ENCODE measurements around the gene RSU1.
A peak's percentile ranks its signal among the peaks of the same experiment; 100 is the strongest.

RSU1 gene

DNA sequence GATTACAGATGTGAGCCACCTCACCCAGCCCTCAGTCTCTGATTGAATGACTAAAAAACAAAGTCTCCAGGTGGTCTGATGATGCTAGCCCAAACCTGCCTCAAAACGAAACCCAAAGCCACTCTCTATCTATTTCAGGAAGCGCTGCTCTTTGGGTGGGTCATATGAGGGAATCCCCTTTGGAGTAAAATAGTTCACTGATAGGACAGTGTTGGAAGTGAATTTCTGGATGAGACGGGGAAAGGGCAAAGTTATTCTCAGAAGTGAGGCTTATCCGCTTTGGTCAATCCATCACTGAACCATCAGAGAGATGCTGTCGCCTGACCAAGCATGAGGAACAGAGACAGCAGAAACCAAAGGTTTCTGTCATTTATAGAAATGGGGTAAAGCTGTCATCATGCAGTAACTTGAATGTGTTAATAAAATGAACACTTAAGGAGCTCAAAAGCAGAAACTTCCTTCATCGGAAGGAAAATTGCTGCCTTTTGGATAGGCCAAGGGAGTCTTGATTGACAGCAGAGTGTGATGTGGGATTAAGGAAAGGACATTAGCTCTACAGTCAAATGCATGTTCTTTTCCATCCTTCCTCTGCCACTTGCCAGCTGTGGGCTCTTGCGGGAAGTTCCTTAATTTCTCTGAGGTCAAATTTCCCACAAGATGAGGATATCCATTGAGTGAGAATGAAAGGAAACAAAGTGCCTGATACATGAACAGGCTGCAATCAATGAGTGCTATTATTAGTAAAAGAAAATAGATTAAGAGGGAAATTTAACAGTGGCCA is 230.7 kb downstream of the RSU1 start:
- Mint-ChIP-seq H3K4me1 (peaks cover 5% of the 10 kb centered on the region), H3K27me3 (peaks cover 7% of the 10 kb centered on the region), H3K4me3 (no peak overlapping the region), H3K27ac (ENCODE audit: low read depth) (no peak overlapping the region), H3K36me3 (ENCODE audit: insufficient read depth) (peaks cover 2% of the 10 kb centered on the region), H3K9me3 (no peaks in the 10 kb centered on the region)
- ATAC-seq (replicated peaks; ENCODE audit: extremely low read depth, poor library complexity, severe bottlenecking), result no peak
- no peak for DNase-seq (ENCODE audit: low spot score in 2 of 2)

- peaks cover 21% of the 10 kb centered on the region for H3K27me3 Mint-ChIP-seq
- ATAC-seq (replicated peaks; ENCODE audit: extremely low read depth, poor library complexity, severe bottlenecking) (no peak), DNase-seq (ENCODE audit: low spot score in 2 of 2) (no peak)
- peaks cover 5% of the 10 kb centered on the region for H3K4me1 Mint-ChIP-seq
- H3K27ac Mint-ChIP-seq (ENCODE audit: low read depth), result no peak overlapping the region
- no peaks in the 10 kb centered on the region for H3K36me3 Mint-ChIP-seq (ENCODE audit: insufficient read depth)
- H3K9me3 Mint-ChIP-seq, result no peaks in the 10 kb centered on the region
- no peak overlapping the region for H3K4me3 Mint-ChIP-seq
These were observed 232.1 kb downstream of the RSU1 start for GRCh38 chr10:16585103-16585502.

GRCh38 chr10:16583382-16583781 is 233.8 kb downstream of the RSU1 start:
- ATAC-seq (replicated peaks; ENCODE audit: extremely low read depth, poor library complexity, severe bottlenecking) (no peak), DNase-seq (ENCODE audit: low spot score in 2 of 2) (no peak)
- Mint-ChIP-seq H3K27ac (ENCODE audit: low read depth) (no peak overlapping the region), H3K27me3 (peaks cover 38% of the 10 kb centered on the region), H3K9me3 (no peaks in the 10 kb centered on the region), H3K4me3 (no peak overlapping the region), H3K4me1 (peaks cover 5% of the 10 kb centered on the region), H3K36me3 (ENCODE audit: insufficient read depth) (no peaks in the 10 kb centered on the region)

DNA sequence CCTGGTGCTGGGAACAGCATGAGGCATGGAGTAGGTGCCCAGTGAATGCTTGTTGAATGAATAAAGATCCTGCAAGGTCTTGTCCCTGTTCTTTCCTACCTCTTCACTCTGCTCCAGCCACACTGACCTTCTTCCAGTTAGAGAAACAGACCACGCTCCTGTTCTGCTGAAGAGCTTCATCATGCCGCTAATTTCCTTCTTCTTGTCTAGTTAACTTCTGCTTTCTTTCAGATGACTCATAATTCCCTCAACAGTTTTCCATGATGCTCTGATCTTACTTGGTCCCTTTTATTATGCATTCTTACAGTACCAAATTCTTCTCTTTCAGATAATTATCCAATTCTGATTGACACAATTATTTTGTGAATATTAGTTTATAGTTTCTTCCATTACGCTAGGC is 236.0 kb downstream of the RSU1 start:
- no peak overlapping the region for H3K4me3 Mint-ChIP-seq
- DNase-seq (ENCODE audit: low spot score in 2 of 2), result no peak
- ATAC-seq (replicated peaks; ENCODE audit: extremely low read depth, poor library complexity, severe bottlenecking), result no peak
- no peak overlapping the region for H3K27ac Mint-ChIP-seq (ENCODE audit: low read depth)
- no peaks in the 10 kb centered on the region for H3K9me3 Mint-ChIP-seq
- H3K27me3 Mint-ChIP-seq, result peaks cover 38% of the 10 kb centered on the region
- peaks cover 3% of the 10 kb centered on the region for H3K4me1 Mint-ChIP-seq
- H3K36me3 Mint-ChIP-seq (ENCODE audit: insufficient read depth), result no peaks in the 10 kb centered on the region

DNA sequence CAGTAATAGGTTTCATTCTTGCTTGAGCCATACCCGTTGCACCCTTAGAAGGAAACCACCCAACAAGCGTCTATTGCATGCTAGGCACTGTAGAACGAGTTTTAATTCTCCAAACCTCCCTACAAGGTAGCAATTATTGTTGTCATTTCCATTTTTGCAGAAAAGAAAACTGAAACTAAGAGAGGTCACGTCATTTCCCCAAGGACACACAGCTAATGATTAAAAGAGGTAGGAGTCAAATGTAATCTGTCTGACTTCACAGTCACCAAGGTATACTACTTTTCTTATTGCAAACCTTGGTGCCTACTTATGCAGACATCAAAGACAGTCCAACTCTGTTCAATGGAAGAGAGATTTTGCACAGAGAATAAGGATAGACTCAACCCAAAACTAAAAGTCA is 246.5 kb downstream of the RSU1 start:
- Mint-ChIP-seq H3K36me3 (ENCODE audit: insufficient read depth) (no peaks in the 10 kb centered on the region), H3K4me1 (peaks cover 7% of the 10 kb centered on the region), H3K9me3 (no peaks in the 10 kb centered on the region), H3K27me3 (peaks cover 37% of the 10 kb centered on the region), H3K4me3 (peak overlapping the region; percentile 12), H3K27ac (ENCODE audit: low read depth) (no peak overlapping the region)
- DNase-seq (ENCODE audit: low spot score in 2 of 2), result no peak
- ATAC-seq (replicated peaks; ENCODE audit: extremely low read depth, poor library complexity, severe bottlenecking), result no peak

- H3K4me3 Mint-ChIP-seq, result no peak overlapping the region
- H3K36me3 Mint-ChIP-seq (ENCODE audit: insufficient read depth), result no peaks in the 10 kb centered on the region
- H3K27ac Mint-ChIP-seq (ENCODE audit: low read depth), result no peak overlapping the region
- no peak for DNase-seq (ENCODE audit: low spot score in 2 of 2)
- ATAC-seq (replicated peaks; ENCODE audit: extremely low read depth, poor library complexity, severe bottlenecking), result no peak
- peaks cover 7% of the 10 kb centered on the region for H3K4me1 Mint-ChIP-seq
- H3K9me3 Mint-ChIP-seq, result no peaks in the 10 kb centered on the region
- peaks cover 41% of the 10 kb centered on the region for H3K27me3 Mint-ChIP-seq
These were observed 250.9 kb downstream of the RSU1 start for GRCh38 chr10:16566202-16566805.

GRCh38 chr10:16565604-16566003 is 251.6 kb downstream of the RSU1 start:
- ATAC-seq (replicated peaks; ENCODE audit: extremely low read depth, poor library complexity, severe bottlenecking) (no peak), DNase-seq (ENCODE audit: low spot score in 2 of 2) (no peak)
- H3K27ac Mint-ChIP-seq (ENCODE audit: low read depth), result no peak overlapping the region
- H3K4me3 Mint-ChIP-seq, result no peak overlapping the region
- peaks cover 48% of the 10 kb centered on the region for H3K27me3 Mint-ChIP-seq
- H3K4me1 Mint-ChIP-seq, result peaks cover 2% of the 10 kb centered on the region
- H3K36me3 Mint-ChIP-seq (ENCODE audit: insufficient read depth), result no peaks in the 10 kb centered on the region
- H3K9me3 Mint-ChIP-seq, result no peaks in the 10 kb centered on the region

- Mint-ChIP-seq H3K4me1 (no peaks in the 10 kb centered on the region), H3K4me3 (no peak overlapping the region), H3K27ac (ENCODE audit: low read depth) (no peak overlapping the region)
These were observed 254.3 kb downstream of the RSU1 start for GRCh38 chr10:16562891-16563290.

DNA sequence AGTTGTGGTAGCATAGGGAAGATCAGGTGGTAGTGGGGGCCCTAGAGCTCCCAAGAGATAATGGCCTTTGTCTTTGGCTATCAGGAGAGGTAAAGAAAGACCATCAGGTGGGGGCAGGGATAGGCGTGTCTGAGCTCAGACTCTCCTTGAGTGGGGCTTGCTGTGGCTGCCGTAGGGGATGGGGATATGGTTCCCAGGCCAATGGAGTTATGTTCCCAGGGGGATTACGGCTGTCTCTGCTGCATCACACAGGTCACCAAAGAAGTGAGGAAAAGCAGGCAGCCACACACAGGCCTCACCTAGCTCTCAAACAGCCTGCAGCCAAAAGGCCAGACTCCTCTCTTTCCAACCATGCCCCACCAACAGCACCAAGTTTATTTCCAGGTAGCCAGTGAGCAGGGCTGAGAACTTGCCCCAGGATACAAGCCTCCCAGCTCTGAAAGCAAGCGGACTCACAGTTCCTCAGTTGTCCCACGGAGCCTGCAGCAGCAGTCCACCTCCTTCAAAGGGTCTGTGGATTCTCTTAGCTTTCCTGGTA is 257.9 kb downstream of the RSU1 start:
- H3K27me3 Mint-ChIP-seq, result peaks cover 76% of the 10 kb centered on the region
- H3K4me1 Mint-ChIP-seq, result no peaks in the 10 kb centered on the region
- H3K4me3 Mint-ChIP-seq, result no peak overlapping the region
- H3K9me3 Mint-ChIP-seq, result no peaks in the 10 kb centered on the region
- H3K36me3 Mint-ChIP-seq (ENCODE audit: insufficient read depth), result peaks cover 2% of the 10 kb centered on the region
- no peak overlapping the region for H3K27ac Mint-ChIP-seq (ENCODE audit: low read depth)
- DNase-seq (ENCODE audit: low spot score in 2 of 2) (no peak), ATAC-seq (replicated peaks; ENCODE audit: extremely low read depth, poor library complexity, severe bottlenecking) (no peak)

More at GRCh38 chr10:16562891-16563290, 254.3 kb downstream of the RSU1 start:
- ATAC-seq (replicated peaks; ENCODE audit: extremely low read depth, poor library complexity, severe bottlenecking), result no peak
- Mint-ChIP-seq H3K9me3 (no peaks in the 10 kb centered on the region), H3K36me3 (ENCODE audit: insufficient read depth) (no peaks in the 10 kb centered on the region), H3K27me3 (peaks cover 60% of the 10 kb centered on the region)
- DNase-seq (ENCODE audit: low spot score in 2 of 2), result no peak

GRCh38 chr10:16547973-16548372 is 269.3 kb downstream of the RSU1 start:
- Mint-ChIP-seq H3K4me3 (no peak overlapping the region), H3K27ac (ENCODE audit: low read depth) (no peak overlapping the region), H3K36me3 (ENCODE audit: insufficient read depth) (no peaks in the 10 kb centered on the region), H3K4me1 (no peaks in the 10 kb centered on the region), H3K9me3 (no peaks in the 10 kb centered on the region), H3K27me3 (peaks cover 55% of the 10 kb centered on the region)
- DNase-seq (ENCODE audit: low spot score in 2 of 2) (no peak), ATAC-seq (replicated peaks; ENCODE audit: extremely low read depth, poor library complexity, severe bottlenecking) (no peak)

- H3K4me3 Mint-ChIP-seq, result no peak overlapping the region
- H3K36me3 Mint-ChIP-seq (ENCODE audit: insufficient read depth), result peaks cover 2% of the 10 kb centered on the region
- H3K27ac Mint-ChIP-seq (ENCODE audit: low read depth), result no peak overlapping the region
- peaks cover 58% of the 10 kb centered on the region for H3K27me3 Mint-ChIP-seq
- H3K4me1 Mint-ChIP-seq, result no peaks in the 10 kb centered on the region
- no peak for ATAC-seq (replicated peaks; ENCODE audit: extremely low read depth, poor library complexity, severe bottlenecking)
- no peak for DNase-seq (ENCODE audit: low spot score in 2 of 2)
- no peaks in the 10 kb centered on the region for H3K9me3 Mint-ChIP-seq
These were observed 272.0 kb downstream of the RSU1 start for GRCh38 chr10:16545116-16545736.

GRCh38 chr10:16544591-16544990 is 272.6 kb downstream of the RSU1 start:
- Mint-ChIP-seq H3K36me3 (ENCODE audit: insufficient read depth) (peaks cover 2% of the 10 kb centered on the region), H3K4me1 (no peaks in the 10 kb centered on the region), H3K4me3 (no peak overlapping the region), H3K27ac (ENCODE audit: low read depth) (no peak overlapping the region), H3K9me3 (no peaks in the 10 kb centered on the region), H3K27me3 (peaks cover 58% of the 10 kb centered on the region)
- DNase-seq (ENCODE audit: low spot score in 2 of 2) (no peak), ATAC-seq (replicated peaks; ENCODE audit: extremely low read depth, poor library complexity, severe bottlenecking) (no peak)

DNA sequence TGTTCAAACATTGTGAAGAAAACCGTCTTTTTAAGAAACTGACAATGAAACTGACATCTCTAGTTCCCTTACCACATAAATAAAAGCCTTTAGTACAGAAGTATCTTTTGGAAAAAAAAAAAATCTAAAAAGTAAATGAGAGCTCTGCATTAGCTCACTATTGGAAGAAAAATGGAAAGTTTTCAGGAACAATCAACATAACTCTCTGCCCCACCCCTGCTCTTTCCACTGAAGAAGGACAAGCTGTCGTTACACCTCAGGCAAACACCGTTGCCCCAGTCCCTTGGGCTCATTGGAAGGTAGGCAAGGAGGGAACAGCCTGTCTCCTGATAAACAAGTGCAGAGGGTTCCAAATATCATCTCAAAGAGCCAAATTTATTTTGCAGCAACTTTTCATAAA is 273.1 kb downstream of the RSU1 start:
- no peak overlapping the region for H3K27ac Mint-ChIP-seq (ENCODE audit: low read depth)

More for the DNA sequence above, 273.1 kb downstream of the RSU1 start:
- peaks cover 2% of the 10 kb centered on the region for H3K36me3 Mint-ChIP-seq (ENCODE audit: insufficient read depth)
- peaks cover 58% of the 10 kb centered on the region for H3K27me3 Mint-ChIP-seq
- H3K4me3 Mint-ChIP-seq, result no peak overlapping the region
- no peak for ATAC-seq (replicated peaks; ENCODE audit: extremely low read depth, poor library complexity, severe bottlenecking)
- H3K4me1 Mint-ChIP-seq, result no peaks in the 10 kb centered on the region
- DNase-seq (ENCODE audit: low spot score in 2 of 2), result no peak
- no peaks in the 10 kb centered on the region for H3K9me3 Mint-ChIP-seq

All from central memory CD8-positive, alpha-beta T cell (primary cell).